DND-41 (cell line): ENCODE data around the gene ATP6AP1.

Experiments
- ATAC-seq: fragments of 200-7000 bp; cut with Tn5 transposase; 3 replicates; pipeline ENCODE4 v1.9.1; 2021; ENCODE audit warnings: low read depth; ENCODE audit not compliant: insufficient read depth
- DNase-seq: peaks from one replicate; pipeline ENCODE4 v3.0.0-alpha.2; 2020
- H2AFZ ChIP-seq: 2 replicates; pipeline ENCODE4 v1.6.0; 2012; ENCODE audit warnings: low read depth, low read length
- H3K27ac ChIP-seq: 2 replicates; pipeline ENCODE4 v1.5.1; 2012; ENCODE audit warnings: low read length, inconsistent platforms
- H3K27me3 ChIP-seq: fragments of 200-600 bp; sonication (generic); 2 replicates; pipeline ENCODE4 v1.6.0; 2012; ENCODE audit warnings: low read length, mild to moderate bottlenecking, inconsistent platforms; ENCODE audit not compliant: insufficient read depth, poor library complexity
- H3K36me3 ChIP-seq: 2 replicates; pipeline ENCODE4 v1.5.1; 2012; ENCODE audit warnings: low read length, inconsistent platforms; ENCODE audit not compliant: insufficient read depth
- H3K4me1 ChIP-seq: 2 replicates; pipeline ENCODE4 v1.5.1; 2012; ENCODE audit warnings: mild to moderate bottlenecking, low read length; ENCODE audit not compliant: insufficient read depth
- H3K4me2 ChIP-seq: 2 replicates; pipeline ENCODE4 v1.6.0; 2012; ENCODE audit warnings: mild to moderate bottlenecking, moderate library complexity, low read length, inconsistent platforms; ENCODE audit not compliant: insufficient read depth
- H3K4me3 ChIP-seq, 2 experiments: fragments of 200-600 bp in 1 of 2; shearing (Covaris generic) in 1 of 2; 2 replicates each; pipeline ENCODE4 v1.5.1; 2012 to 2016; ENCODE audit warnings: inconsistent platforms in 2 of 2, low read length in 2 of 2, mild to moderate bottlenecking in 2 of 2, low read depth in 1 of 2, moderate library complexity in 1 of 2
- H3K79me2 ChIP-seq: 2 replicates; pipeline ENCODE4 v1.6.0; 2012; ENCODE audit warnings: low read length, inconsistent platforms; ENCODE audit not compliant: insufficient read depth
- H3K9ac ChIP-seq: 2 replicates; pipeline ENCODE4 v1.6.0; 2012; ENCODE audit warnings: low read depth, mild to moderate bottlenecking, inconsistent platforms, low read length, moderate library complexity
- H3K9me3 ChIP-seq: 2 replicates; pipeline ENCODE4 v1.5.1; 2012; ENCODE audit warnings: low read length, moderate library complexity, mild to moderate bottlenecking, inconsistent platforms; ENCODE audit not compliant: insufficient read depth, severe bottlenecking
- H4K20me1 ChIP-seq: 2 replicates; pipeline ENCODE4 v1.6.0; 2012; ENCODE audit warnings: low read length; ENCODE audit not compliant: insufficient read depth
- EZH2 ChIP-seq: IDR thresholded peaks from 3 replicates; pipeline ENCODE4 v1.6.1; 2012; ENCODE audit warnings: borderline replicate concordance, low read depth, mild to moderate bottlenecking, moderate library complexity, low read length, inconsistent platforms; ENCODE audit not compliant: severe bottlenecking
- TF ChIP-seq, protein P1 (sequence below): IDR thresholded peaks from 2 replicates; pipeline ENCODE4 v1.5.1; 2012; ENCODE audit warnings: borderline replicate concordance, low read length, moderate library complexity, mild to moderate bottlenecking; ENCODE audit not compliant: poor library complexity, severe bottlenecking; ENCODE audit errors: extremely low read depth

The ATP6AP1 gene

DNA sequence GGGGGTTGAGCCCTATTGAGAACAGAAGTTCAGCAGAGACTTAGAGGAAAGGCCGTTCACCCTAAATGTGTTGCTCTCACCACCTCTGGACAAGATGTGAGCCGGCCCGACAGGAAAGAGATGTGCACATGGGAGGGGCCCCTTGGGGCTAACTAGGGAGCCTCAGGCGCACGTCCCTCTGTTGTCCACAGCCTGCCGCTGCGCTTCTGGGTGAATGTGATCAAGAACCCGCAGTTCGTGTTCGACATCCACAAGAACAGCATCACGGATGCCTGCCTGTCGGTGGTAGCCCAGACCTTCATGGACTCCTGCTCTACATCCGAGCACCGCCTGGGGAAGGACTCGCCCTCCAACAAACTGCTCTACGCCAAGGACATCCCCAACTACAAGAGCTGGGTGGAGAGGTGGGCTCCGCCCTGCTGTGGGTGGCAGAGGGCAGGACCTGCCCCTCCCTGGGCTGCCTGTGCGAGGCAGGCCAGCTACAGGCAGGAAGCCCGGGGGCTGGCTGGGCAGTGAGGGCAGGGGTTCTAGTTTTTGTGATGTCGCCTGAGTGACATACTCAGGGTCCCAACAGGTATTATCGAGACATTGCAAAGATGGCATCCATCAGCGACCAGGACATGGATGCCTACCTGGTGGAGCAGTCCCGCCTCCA, 42.6 kb downstream of the ATP6AP1 start:
- Histone ChIP-seq H4K20me1 (no peaks in the 10 kb centered on the region), H3K36me3 (peaks cover 51% of the 10 kb centered on the region)
- no peak for ATAC-seq

DNA sequence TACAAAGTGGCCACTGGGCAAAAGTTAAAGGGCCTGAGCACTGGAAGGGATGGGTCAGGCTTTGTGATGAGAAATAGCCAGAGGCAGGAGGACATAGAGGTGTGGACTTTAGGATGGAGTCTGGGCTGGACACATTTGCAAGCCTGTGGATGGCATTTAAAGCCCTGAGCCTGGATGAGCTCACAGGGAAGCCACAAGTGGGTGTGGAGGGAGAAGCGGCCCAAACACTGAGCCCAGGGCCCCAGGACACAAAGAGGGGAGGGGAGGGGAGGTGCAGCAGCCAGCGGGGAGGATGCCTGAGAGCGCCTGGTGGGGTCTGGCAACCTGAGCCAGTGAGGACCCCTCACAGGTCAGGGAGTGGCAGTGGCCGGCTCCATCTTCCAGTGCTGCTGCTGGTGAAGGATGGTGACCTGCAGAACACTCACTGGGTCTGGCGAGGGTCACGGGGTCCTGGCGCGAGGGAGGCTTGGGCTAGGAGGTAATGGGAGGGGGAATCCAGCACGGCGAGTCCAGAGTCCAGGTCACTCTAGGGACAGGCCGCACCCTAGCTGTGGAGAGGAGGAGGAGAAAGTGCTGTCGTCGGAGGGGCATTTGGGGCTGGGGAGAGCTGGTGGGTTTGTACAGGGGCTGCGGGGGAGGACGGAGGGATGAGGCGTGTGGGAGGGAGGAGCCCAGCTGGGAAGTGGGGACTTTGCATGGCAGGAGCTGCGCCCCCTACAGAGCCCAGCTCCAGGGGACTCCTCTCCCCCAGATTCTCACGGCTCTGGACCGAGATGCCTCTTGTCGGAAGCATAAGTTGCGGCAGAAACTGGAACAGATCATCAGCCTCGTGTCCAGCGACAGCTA, 43.6 kb downstream of the ATP6AP1 start:
- Histone ChIP-seq H3K9ac (no peak overlapping the region), H3K4me2 (no peak overlapping the region), H3K79me2 (no peaks in the 10 kb centered on the region), H3K27ac (no peak overlapping the region), H3K9me3 (no peaks in the 10 kb centered on the region), H3K36me3 (peaks cover 42% of the 10 kb centered on the region), H2AFZ (no peak overlapping the region), H3K4me3 (no peak overlapping the region), H3K4me1 (peaks cover 5% of the 10 kb centered on the region), H4K20me1 (no peaks in the 10 kb centered on the region), H3K27me3 (no peaks in the 10 kb centered on the region)
- ATAC-seq = no peak
- TF ChIP-seq, protein P1, sequence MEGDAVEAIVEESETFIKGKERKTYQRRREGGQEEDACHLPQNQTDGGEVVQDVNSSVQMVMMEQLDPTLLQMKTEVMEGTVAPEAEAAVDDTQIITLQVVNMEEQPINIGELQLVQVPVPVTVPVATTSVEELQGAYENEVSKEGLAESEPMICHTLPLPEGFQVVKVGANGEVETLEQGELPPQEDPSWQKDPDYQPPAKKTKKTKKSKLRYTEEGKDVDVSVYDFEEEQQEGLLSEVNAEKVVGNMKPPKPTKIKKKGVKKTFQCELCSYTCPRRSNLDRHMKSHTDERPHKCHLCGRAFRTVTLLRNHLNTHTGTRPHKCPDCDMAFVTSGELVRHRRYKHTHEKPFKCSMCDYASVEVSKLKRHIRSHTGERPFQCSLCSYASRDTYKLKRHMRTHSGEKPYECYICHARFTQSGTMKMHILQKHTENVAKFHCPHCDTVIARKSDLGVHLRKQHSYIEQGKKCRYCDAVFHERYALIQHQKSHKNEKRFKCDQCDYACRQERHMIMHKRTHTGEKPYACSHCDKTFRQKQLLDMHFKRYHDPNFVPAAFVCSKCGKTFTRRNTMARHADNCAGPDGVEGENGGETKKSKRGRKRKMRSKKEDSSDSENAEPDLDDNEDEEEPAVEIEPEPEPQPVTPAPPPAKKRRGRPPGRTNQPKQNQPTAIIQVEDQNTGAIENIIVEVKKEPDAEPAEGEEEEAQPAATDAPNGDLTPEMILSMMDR = no peak
- TF ChIP-seq EZH2 = no peak
- no peak for DNase-seq

More for the DNA sequence above, 42.6 kb downstream of the ATP6AP1 start:
- Histone ChIP-seq H2AFZ (no peak overlapping the region), H3K4me1 (no peaks in the 10 kb centered on the region), H3K9ac (no peak overlapping the region), H3K79me2 (no peaks in the 10 kb centered on the region), H3K4me3 (no peak overlapping the region), H3K9me3 (no peaks in the 10 kb centered on the region), H3K27ac (no peak overlapping the region), H3K4me2 (no peak overlapping the region), H3K27me3 (no peaks in the 10 kb centered on the region)
- no peak for DNase-seq
- no peak for TF ChIP-seq EZH2
- TF ChIP-seq, protein P1 = no peak

DNA sequence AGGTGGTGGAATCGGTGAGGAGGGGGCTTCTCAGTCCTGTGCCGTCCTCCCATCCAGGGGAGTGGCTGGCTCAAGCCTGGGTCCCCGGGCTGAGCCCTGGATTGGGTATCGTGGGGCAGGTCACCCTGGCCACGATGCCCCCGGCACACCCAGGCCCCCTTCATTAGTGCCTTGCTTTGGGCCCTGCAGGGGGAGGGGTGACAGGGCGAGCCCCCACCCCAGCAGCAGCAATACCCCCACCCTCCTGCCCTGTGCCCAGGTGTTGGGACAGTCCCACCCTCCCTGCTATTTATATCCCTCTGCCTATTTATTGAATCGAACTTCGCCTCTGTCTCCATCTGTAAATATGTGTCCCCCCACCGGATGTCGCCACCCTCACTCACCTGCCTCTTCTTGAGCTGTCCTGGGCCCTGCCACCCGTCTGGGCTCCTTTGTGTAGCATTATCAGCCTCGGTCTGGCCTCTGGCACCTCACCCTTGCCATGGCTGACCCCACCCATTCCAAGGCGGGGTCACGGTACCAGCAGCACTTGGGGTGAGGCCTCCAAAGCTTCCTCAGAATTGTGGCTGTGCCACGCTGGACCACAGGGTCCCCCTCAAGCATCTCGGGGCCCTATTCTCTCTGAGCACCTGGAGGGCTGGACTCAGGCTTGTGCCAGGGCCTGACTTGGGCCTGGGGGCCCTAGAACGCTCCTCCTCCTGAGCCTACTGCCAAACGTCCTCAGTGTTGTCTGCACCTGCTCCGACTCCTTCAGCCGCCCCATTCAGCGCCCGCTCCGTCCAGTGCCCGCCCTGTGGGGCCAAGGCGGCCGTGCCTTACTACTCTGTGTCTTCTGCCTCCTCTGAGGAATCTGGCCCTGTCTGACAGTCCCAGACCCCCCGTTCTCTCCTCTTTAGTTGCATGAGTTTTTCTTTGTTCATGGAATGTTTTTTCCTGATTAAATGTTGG, 44.5 kb downstream of the ATP6AP1 start:
- no peak overlapping the region for H2AFZ ChIP-seq
- TF ChIP-seq, protein P1 = no peak
- TF ChIP-seq EZH2 = no peak
- no peak overlapping the region for H3K27ac ChIP-seq
- 0 out of 2 replicates have a peak, but pooled peaks cover 2% of the 10 kb centered on the region for H3K79me2 ChIP-seq
- H3K4me3 ChIP-seq = no peak overlapping the region
- ATAC-seq = no peak
- H3K4me2 ChIP-seq = no peak overlapping the region
- H3K27me3 ChIP-seq = no peaks in the 10 kb centered on the region
- H3K36me3 ChIP-seq = peaks cover 35% of the 10 kb centered on the region
- peaks cover 14% of the 10 kb centered on the region for H3K4me1 ChIP-seq
- no peak for DNase-seq
- H3K9ac ChIP-seq = no peak overlapping the region
- H3K9me3 ChIP-seq = no peaks in the 10 kb centered on the region
- H4K20me1 ChIP-seq = no peaks in the 10 kb centered on the region
